Stimulated activated CD8-positive, alpha-beta memory T cell treated with anti-CD3 and anti-CD28 coated beads, Interleukin-12 subunit alpha, Interleukin-12 subunit beta, amount 100 ng/mL, for 24 hours (primary cell): ENCODE data around the gene SLC41A3.
A peak's percentile ranks its signal among the peaks of the same experiment; 100 is the strongest.
"Not testable (repeated sequence)": the region's sequence is repeated elsewhere in the genome, so short reads cannot be mapped to it uniquely, and the experiment has no call there.

ENCODE experiments used
- DNase-seq: peaks from one replicate; pipeline ENCODE4 v3.0.0-alpha.2; 2020; ENCODE audit errors: extremely low read depth

The SLC41A3 gene

GRCh38 chr3:126003447-126004190 lies 80.3 kb downstream of the SLC41A3 start:
- no peak for DNase-seq

- no peak for DNase-seq
Observed at GRCh38 chr3:126002189-126002588, 81.7 kb downstream of the SLC41A3 start.

GRCh38 chr3:125996751-125997150 lies 87.2 kb downstream of the SLC41A3 start:
- DNase-seq: not testable (repeated sequence)

- peak; percentile 51 for DNase-seq
Observed at GRCh38 chr3:125990253-125990970, 93.5 kb downstream of the SLC41A3 start.

GRCh38 chr3:125984951-125985350 lies 99.0 kb downstream of the SLC41A3 start:
- not testable (repeated sequence) for DNase-seq

GRCh38 chr3:125977104-125977503 lies 106.8 kb downstream of the SLC41A3 start:
- not testable (repeated sequence) for DNase-seq

- DNase-seq: not testable (repeated sequence)
Observed at GRCh38 chr3:125976003-125976390, 107.9 kb downstream of the SLC41A3 start.

GRCh38 chr3:125975245-125976002 lies 108.5 kb downstream of the SLC41A3 start:
- not testable (repeated sequence) for DNase-seq

- DNase-seq: not testable (repeated sequence)
Observed at GRCh38 chr3:125971997-125972944, 111.7 kb downstream of the SLC41A3 start.

- DNase-seq: not testable (repeated sequence)
Observed at GRCh38 chr3:125968701-125969592, 115.0 kb downstream of the SLC41A3 start, which contains the start of gene ROPN1B. TSS of gene ROPN1B (plus strand) at chr3:125969178. CDS start at chr3:125972055, 2,877 bp downstream.

GRCh38 chr3:125968121-125968520 lies 115.8 kb downstream of the SLC41A3 start:
- not testable (repeated sequence) for DNase-seq

- DNase-seq: no peak
Observed at GRCh38 chr3:125967156-125967555, 116.8 kb downstream of the SLC41A3 start.

GRCh38 chr3:125965505-125965904 lies 118.4 kb downstream of the SLC41A3 start:
- no peak for DNase-seq

GRCh38 chr3:125963834-125964233 lies 120.1 kb downstream of the SLC41A3 start:
- not testable (repeated sequence) for DNase-seq

- no peak for DNase-seq
Observed at GRCh38 chr3:125961289-125961589, 122.7 kb downstream of the SLC41A3 start.

GRCh38 chr3:125960456-125961288 lies 123.3 kb downstream of the SLC41A3 start:
- DNase-seq: no peak

GRCh38 chr3:125960066-125960424 lies 123.9 kb downstream of the SLC41A3 start:
- DNase-seq: no peak

GRCh38 chr3:125959317-125960065 lies 124.4 kb downstream of the SLC41A3 start:
- no peak for DNase-seq
